M059J (cell line): Measurements from ENCODE around the gene PCLAF. TPM values are rescaled to one million over a fixed set of nuclear protein-coding genes. Genes with fewer than 3 reads are reported as not detected.
"Not testable (repeated sequence)": the region's sequence is repeated elsewhere in the genome, so short reads cannot be mapped to it uniquely, and the experiment has no call there.

Source experiments
- DNase-seq: peaks from one replicate; pipeline ENCODE4 v3.0.0-alpha.2; 2012; ENCODE audit warnings: low read depth
- total RNA-seq: library from RNA; depleted of rRNA; stranded (reverse); fragments of >200 nt; shearing (Covaris generic); gene quantifications from 2 replicates; pipeline ENCODE4 v1.2.3, GENCODE V29; 2014

Gene PCLAF
- total RNA-seq, 1 experiment from 2014 or later: 163 TPM

GRCh38 chr15:64369078-64369607 is 12.1 kb downstream of the PCLAF start:
- DNase-seq: no peak

GRCh38 chr15:64361259-64361658 is 20.0 kb downstream of the PCLAF start:
- DNase-seq: no peak

- no peak for DNase-seq
Measured at GRCh38 chr15:64356710-64357040, 24.6 kb downstream of the PCLAF start.

GRCh38 chr15:64355944-64356709 is 25.1 kb downstream of the PCLAF start, which contains the start of gene CSNK1G1:
Gene CSNK1G1 (minus strand): TSS chr15:64356173. CDS start chr15:64300499, 55,674 bp downstream.
- peak; percentile 98 for DNase-seq

GRCh38 chr15:64355348-64355943 is 25.8 kb downstream of the PCLAF start:
- peak; percentile 33 for DNase-seq

GRCh38 chr15:64354688-64355344 is 26.4 kb downstream of the PCLAF start:
- DNase-seq: no peak

GRCh38 chr15:64351265-64351664 is 30.0 kb downstream of the PCLAF start:
- peak; percentile 12 for DNase-seq

GRCh38 chr15:64349375-64349774 is 31.9 kb downstream of the PCLAF start:
- peak; percentile 15 for DNase-seq

- DNase-seq: peak; percentile 52
Measured at GRCh38 chr15:64348455-64348854, 32.8 kb downstream of the PCLAF start.

- DNase-seq: not testable (repeated sequence)
Measured at GRCh38 chr15:64346242-64346641, 35.0 kb downstream of the PCLAF start.

GRCh38 chr15:64344651-64345294 is 36.5 kb downstream of the PCLAF start:
- DNase-seq: peak; percentile 34

GRCh38 chr15:64343841-64344240 is 37.4 kb downstream of the PCLAF start:
- DNase-seq: no peak

- no peak for DNase-seq
Measured at GRCh38 chr15:64343222-64343621, 38.0 kb downstream of the PCLAF start.

- no peak for DNase-seq
Measured at GRCh38 chr15:64341961-64342360, 39.3 kb downstream of the PCLAF start.

- DNase-seq: no peak
Measured at GRCh38 chr15:64340355-64340754, 40.9 kb downstream of the PCLAF start.

- no peak for DNase-seq
Measured at GRCh38 chr15:64337761-64338160, 43.5 kb downstream of the PCLAF start.

GRCh38 chr15:64333986-64334929 is 47.0 kb downstream of the PCLAF start:
- DNase-seq: peak; percentile 38

GRCh38 chr15:64333516-64333915 is 47.7 kb downstream of the PCLAF start:
- DNase-seq: no peak

GRCh38 chr15:64331668-64332067 is 49.6 kb downstream of the PCLAF start:
- not testable (repeated sequence) for DNase-seq

- DNase-seq: not testable (repeated sequence)
Measured at GRCh38 chr15:64326975-64327374, 54.3 kb downstream of the PCLAF start.

GRCh38 chr15:64326458-64326857 is 54.8 kb downstream of the PCLAF start:
- not testable (repeated sequence) for DNase-seq
